Testis (tissue), 3 donors: ENCODE measurements around the gene ARID1B. TPM values are rescaled to one million over a fixed set of nuclear protein-coding genes. Genes with fewer than 3 reads are reported as not detected.

ENCODE experiments used
- DNase-seq: peaks from one replicate; pipeline ENCODE4 v3.0.0-alpha.2; 2019
- H3K27ac ChIP-seq, 2 donors: fragments of 200-600 bp; sonication (generic); one replicate each; pipeline ENCODE4 v1.5.1; 2019
- H3K27me3 ChIP-seq: fragments of 200-600 bp; sonication (generic); one replicate; pipeline ENCODE4 v1.5.1; 2019
- H3K36me3 ChIP-seq: fragments of 200-600 bp; sonication (generic); one replicate; pipeline ENCODE4 v1.5.1; 2017; ENCODE audit warnings: low read depth; ENCODE audit errors: missing control alignments
- H3K4me1 ChIP-seq: fragments of 200-600 bp; sonication (generic); one replicate; pipeline ENCODE4 v1.5.1; 2019
- H3K4me3 ChIP-seq, 2 donors: fragments of 200-600 bp; sonication (generic); one replicate each; pipeline ENCODE4 v1.5.1; 2017 to 2019
- H3K9me3 ChIP-seq: fragments of 200-600 bp; sonication (generic); one replicate; pipeline ENCODE4 v1.5.1; 2017
- POLR2A ChIP-seq: fragments of 450-650 bp; IDR thresholded peaks from one replicate; pipeline ENCODE4 v1.6.1; 2017; ENCODE audit warnings: antibody characterized with exemption, mild to moderate bottlenecking, moderate library complexity
- WGBS, 2 donors: methylation state at CpG; one replicate each; pipeline ENCODE4 v1.1.5; 2018; 5-methylcytosine and 5-hydroxymethylcytosine counted together
- intact Hi-C: fragments of 100-400 bp; cut with DNase I; formaldehyde crosslinking; loops from one replicate; pipeline ENCODE4 v1.15.1; 2023; ENCODE audit warnings: low total_unique reads
- polyA plus RNA-seq: library from polyadenylated mRNA; stranded (reverse); fragments of 350-450 nt; fragmentation: Illumina TruSeq; extraction: RNeasy Lipid Tissue Mini Kit (QIAGEN cat#74804); gene quantifications from one replicate; pipeline ENCODE4 v1.2.3, GENCODE V29; 2014; ENCODE audit warnings: low read depth, low replicate concordance; ENCODE audit not compliant: insufficient read depth
- total RNA-seq, 2 donors: library from RNA; depleted of rRNA; stranded (reverse); fragments of >200 nt; gene quantifications; one replicate each; pipeline ENCODE4 v1.2.3, GENCODE V29; 2016
- TF ChIP-seq, protein P1 (sequence below), 3 experiments: fragments of 450-650 bp in 2 of 3; fragments of 200-600 bp in 1 of 3; sonication (generic) in 1 of 3; IDR thresholded peaks; one replicate each; pipeline ENCODE4 v1.5.1; 2016 to 2019; ENCODE audit warnings: antibody characterized with exemption in 3 of 3, mild to moderate bottlenecking in 2 of 3, moderate library complexity in 1 of 3

The ARID1B gene
- total and polyA plus RNA-seq, 3 donors from 2014 or later: 26.2 to 126 (median 103) TPM

DNA sequence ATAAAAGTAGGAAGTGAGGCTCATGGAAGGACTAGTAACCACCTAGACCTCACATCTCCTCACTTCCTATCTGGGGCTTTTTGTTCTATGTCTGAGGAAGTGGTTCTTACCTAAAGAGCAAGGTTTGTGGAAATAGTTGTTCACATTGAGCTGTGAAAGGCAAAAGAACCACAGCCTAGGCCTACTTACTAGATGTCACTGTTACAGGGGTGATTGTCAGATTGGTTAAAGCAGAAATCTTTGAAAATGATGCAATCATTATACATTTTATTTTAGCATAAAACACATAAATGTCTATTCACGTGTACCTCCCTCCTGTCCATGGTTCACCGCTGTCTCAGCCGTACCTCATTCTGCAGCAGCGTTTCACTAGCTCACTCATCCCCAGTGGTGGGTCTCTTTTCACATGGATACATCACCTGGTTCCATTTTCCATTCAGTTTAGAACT is 277.4 kb downstream of the ARID1B start:
- Histone ChIP-seq H3K27me3 (no peaks in the 10 kb centered on the region), H3K27ac (no peak overlapping the region), H3K4me1 (no peaks in the 10 kb centered on the region), H3K4me3 (no peak overlapping the region), H3K36me3 (no peaks in the 10 kb centered on the region), H3K9me3 (no peaks in the 10 kb centered on the region)
- no peak for DNase-seq
- intact Hi-C loops: no loop called here
- 94% methylated on average over 4 of the region's 4 CpGs for WGBS, 2 donors
- no peak for TF ChIP-seq POLR2A
- TF ChIP-seq, protein P1, sequence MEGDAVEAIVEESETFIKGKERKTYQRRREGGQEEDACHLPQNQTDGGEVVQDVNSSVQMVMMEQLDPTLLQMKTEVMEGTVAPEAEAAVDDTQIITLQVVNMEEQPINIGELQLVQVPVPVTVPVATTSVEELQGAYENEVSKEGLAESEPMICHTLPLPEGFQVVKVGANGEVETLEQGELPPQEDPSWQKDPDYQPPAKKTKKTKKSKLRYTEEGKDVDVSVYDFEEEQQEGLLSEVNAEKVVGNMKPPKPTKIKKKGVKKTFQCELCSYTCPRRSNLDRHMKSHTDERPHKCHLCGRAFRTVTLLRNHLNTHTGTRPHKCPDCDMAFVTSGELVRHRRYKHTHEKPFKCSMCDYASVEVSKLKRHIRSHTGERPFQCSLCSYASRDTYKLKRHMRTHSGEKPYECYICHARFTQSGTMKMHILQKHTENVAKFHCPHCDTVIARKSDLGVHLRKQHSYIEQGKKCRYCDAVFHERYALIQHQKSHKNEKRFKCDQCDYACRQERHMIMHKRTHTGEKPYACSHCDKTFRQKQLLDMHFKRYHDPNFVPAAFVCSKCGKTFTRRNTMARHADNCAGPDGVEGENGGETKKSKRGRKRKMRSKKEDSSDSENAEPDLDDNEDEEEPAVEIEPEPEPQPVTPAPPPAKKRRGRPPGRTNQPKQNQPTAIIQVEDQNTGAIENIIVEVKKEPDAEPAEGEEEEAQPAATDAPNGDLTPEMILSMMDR (IDR thresholded peaks at IDR 0.05): no peak

DNA sequence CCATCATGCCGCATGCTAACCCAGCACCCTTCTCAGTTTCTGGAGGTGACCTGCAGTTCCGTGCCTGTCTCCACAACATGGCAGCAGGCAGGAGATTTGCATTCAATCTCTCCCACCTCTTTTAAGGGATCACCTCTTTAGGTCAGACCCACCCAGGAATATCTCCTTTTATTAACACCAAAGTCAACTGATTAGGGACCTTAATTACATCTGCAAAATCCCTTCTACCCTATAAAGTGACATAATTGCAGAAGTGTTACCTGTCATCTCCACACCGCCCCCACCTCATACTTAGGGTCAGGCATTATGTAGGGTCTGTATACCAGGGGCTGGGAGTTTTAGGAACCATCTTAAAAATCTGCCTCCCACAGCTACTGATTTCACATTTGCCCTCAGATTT is 278.7 kb downstream of the ARID1B start:
- WGBS, 2 donors: 100% methylated on average over 3 of the region's 3 CpGs
- intact Hi-C loops: no loop called here
- Histone ChIP-seq H3K27ac (no peak overlapping the region), H3K27me3 (no peaks in the 10 kb centered on the region), H3K4me1 (no peaks in the 10 kb centered on the region), H3K4me3 (no peak overlapping the region), H3K36me3 (no peaks in the 10 kb centered on the region), H3K9me3 (no peaks in the 10 kb centered on the region)
- no peak for TF ChIP-seq POLR2A
- TF ChIP-seq, protein P1 (IDR thresholded peaks at IDR 0.05): no peak
- DNase-seq: no peak

DNA sequence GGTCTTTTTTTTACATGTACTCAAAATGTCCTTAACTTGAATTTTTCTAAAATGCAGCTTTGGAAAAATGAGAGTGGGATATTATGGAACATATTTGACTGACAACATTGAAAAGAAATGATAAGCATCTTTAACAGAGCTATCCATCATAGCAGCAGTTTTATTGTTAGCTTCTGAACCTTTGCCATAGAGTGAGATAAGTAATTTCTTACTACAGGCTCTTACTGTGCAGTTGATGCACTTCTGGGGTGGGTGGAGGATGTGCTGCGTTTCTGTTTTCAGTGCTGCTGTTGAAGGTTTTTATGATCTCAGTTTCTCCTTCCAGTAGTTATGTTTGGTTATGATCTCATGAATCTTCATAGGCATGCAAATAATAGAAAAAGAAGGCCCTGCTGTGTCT is 279.1 kb downstream of the ARID1B start:
- H3K4me3 ChIP-seq: no peak overlapping the region
- no peaks in the 10 kb centered on the region for H3K4me1 ChIP-seq
- no peak for DNase-seq
- no peaks in the 10 kb centered on the region for H3K36me3 ChIP-seq
- whole genome bisulfite sequencing, 2 donors: 60 to 78% methylated on average over 1 of the region's 1 CpG
- H3K27me3 ChIP-seq: no peaks in the 10 kb centered on the region
- no peak overlapping the region for H3K27ac ChIP-seq
- intact Hi-C loops: no loop called here
- TF ChIP-seq POLR2A: no peak
- TF ChIP-seq, protein P1 (IDR thresholded peaks at IDR 0.05): no peak
- no peaks in the 10 kb centered on the region for H3K9me3 ChIP-seq

DNA sequence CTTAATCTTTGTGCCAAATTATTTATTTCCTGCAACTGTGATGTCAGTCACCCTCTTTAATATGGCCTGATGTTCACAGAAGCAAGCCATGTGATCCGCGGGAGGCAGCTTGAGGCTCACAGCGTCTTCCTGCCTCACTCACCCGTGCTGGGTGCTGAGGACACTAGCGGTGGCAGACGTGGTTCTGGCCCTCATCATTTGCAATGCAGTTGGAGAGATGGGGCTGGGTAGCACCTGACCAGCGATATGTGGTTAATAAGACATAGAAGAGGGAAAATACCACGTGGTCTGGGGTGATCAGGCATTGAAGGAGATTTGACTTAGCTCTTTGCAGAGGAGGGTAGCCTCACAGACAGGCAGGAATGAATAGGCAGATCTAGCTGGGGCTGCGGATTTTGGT is 281.4 kb downstream of the ARID1B start:
- no peaks in the 10 kb centered on the region for H3K9me3 ChIP-seq
- no peak overlapping the region for H3K4me3 ChIP-seq
- no peaks in the 10 kb centered on the region for H3K27me3 ChIP-seq
- no peaks in the 10 kb centered on the region for H3K36me3 ChIP-seq
- H3K27ac ChIP-seq: no peak overlapping the region
- 92 to 93% methylated on average over 9 of the region's 9 CpGs for WGBS, 2 donors
- H3K4me1 ChIP-seq: no peaks in the 10 kb centered on the region
- intact Hi-C loops: no loop called here
- TF ChIP-seq POLR2A: no peak
- TF ChIP-seq, protein P1 (IDR thresholded peaks at IDR 0.05): no peak
- DNase-seq: no peak

DNA sequence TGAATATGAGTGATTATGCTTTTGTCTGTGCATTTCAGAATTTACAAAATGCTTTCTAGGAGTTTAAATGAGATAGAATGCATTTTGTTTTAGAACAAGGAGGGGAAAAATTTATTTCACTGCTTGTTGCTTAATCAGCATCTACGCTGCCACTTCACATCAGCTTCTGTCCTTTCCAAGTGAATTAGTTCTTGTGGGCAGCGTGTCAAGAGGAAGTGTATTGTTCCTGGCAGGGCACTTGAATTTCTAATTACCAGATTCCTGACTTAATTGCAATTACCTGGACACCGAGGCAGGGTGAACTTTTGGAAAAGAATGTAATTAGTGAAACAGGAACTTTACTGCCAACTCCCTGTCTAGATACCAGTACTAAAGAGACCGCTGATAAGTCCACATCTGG is 282.6 kb downstream of the ARID1B start:
- intact Hi-C loops: no loop called here
- WGBS, 2 donors: 45 to 53% methylated on average over 4 of the region's 4 CpGs

More for the DNA sequence above, 282.6 kb downstream of the ARID1B start:
- DNase-seq: no peak
- no peak overlapping the region for H3K4me3 ChIP-seq
- TF ChIP-seq, protein P1 (IDR thresholded peaks at IDR 0.05): no peak
- H3K27me3 ChIP-seq: no peaks in the 10 kb centered on the region
- no peaks in the 10 kb centered on the region for H3K36me3 ChIP-seq
- no peaks in the 10 kb centered on the region for H3K9me3 ChIP-seq
- no peaks in the 10 kb centered on the region for H3K4me1 ChIP-seq
- H3K27ac ChIP-seq: no peak overlapping the region
